HCT116 (cell line): ENCODE data around the gene RTN4IP1. TPM values are rescaled to one million over a fixed set of nuclear protein-coding genes. Genes with fewer than 3 reads are reported as not detected.

Experiments used
- ATAC-seq: fragments of 200-7000 bp; cut with Tn5 transposase; 2 replicates; pipeline ENCODE4 v1.9.1; 2020; ENCODE audit warnings: mild to moderate bottlenecking, moderate library complexity
- BruUV-seq: library from RNA; stranded (reverse); fragments of 400-500 nt; replicated peaks from 2 replicates; lab custom pipeline; 2021; lab: Mats Ljungman, UMichigan
- CTCF ChIA-PET: fragments of 300-600 bp; sonication (Branson Sonifier 250); formaldehyde crosslinking; loops from one replicate; lab custom pipeline; 2021; ENCODE audit warnings: antibody characterized with exemption; lab: Charles Lee
- POLR2A ChIA-PET: fragments of 300-600, 350-600 bp; sonication (Branson Sonifier 250); formaldehyde crosslinking; loops from one replicate; lab custom pipeline; 2021; ENCODE audit warnings: antibody characterized with exemption; lab: Charles Lee
- RAD21 ChIA-PET, 2 experiments: fragments of 300-600 bp; sonication (Branson Sonifier 250); formaldehyde crosslinking; loops; one replicate each; lab custom pipeline; 2023; ENCODE audit warnings: low total read pairs in 2 of 2; ENCODE audit not compliant: uncharacterized antibody in 2 of 2, unreplicated experiment in 2 of 2, low non-redundant PET in 1 of 2; lab: Charles Lee
- DNase-seq: peaks from one replicate; pipeline ENCODE4 v3.0.0-alpha.2; 2010; ENCODE audit warnings: low read depth, low spot score
- H2AFZ ChIP-seq: fragments of 200-600 bp; shearing (Covaris generic), sonication (generic); 2 replicates; pipeline ENCODE4 v1.6.1; 2017; ENCODE audit warnings: low read depth, mixed run types, mixed read lengths, antibody characterized with exemption, low read length; ENCODE audit not compliant: poor library complexity, severe bottlenecking
- H3K27ac ChIP-seq: 2 replicates; pipeline ENCODE4 v1.5.1; 2012; ENCODE audit warnings: low read depth, low read length
- H3K27me3 ChIP-seq: fragments of 200-600 bp; sonication (generic); 2 replicates; pipeline ENCODE4 v1.6.1; 2016; ENCODE audit warnings: mixed run types, low read length, mixed read lengths; ENCODE audit not compliant: insufficient read depth
- H3K36me3 ChIP-seq, 2 experiments: fragments of 200-500 bp in 1 of 2; fragments of 200-600 bp in 1 of 2; sonication (Bioruptor generic) in 1 of 2; sonication (generic) in 1 of 2; 2 replicates each; pipeline versions ENCODE4 v1.5.1 to v1.6.1; 2014 to 2016; ENCODE audit warnings: low read length in 2 of 2, inconsistent platforms in 1 of 2, mixed read lengths in 1 of 2, mixed run types in 1 of 2; ENCODE audit not compliant: insufficient read depth in 2 of 2, control insufficient read depth in 1 of 2
- H3K4me1 ChIP-seq, 2 experiments: fragments of 200-600 bp in 1 of 2; sonication (generic) in 1 of 2; 2 replicates each; pipeline versions ENCODE4 v1.5.1 to v1.6.1; 2012 to 2017; ENCODE audit warnings: low read length in 2 of 2, inconsistent platforms in 1 of 2, mild to moderate bottlenecking in 1 of 2, mixed read lengths in 1 of 2, mixed run types in 1 of 2, moderate library complexity in 1 of 2; ENCODE audit not compliant: insufficient read depth in 2 of 2, control insufficient read depth in 1 of 2
- H3K4me2 ChIP-seq: fragments of 200-600 bp; sonication (generic); 2 replicates; pipeline ENCODE4 v1.6.1; 2017; ENCODE audit warnings: mixed run types, low read length, mixed read lengths
- H3K4me3 ChIP-seq, 2 experiments: fragments of 200-600 bp in 1 of 2; sonication (generic) in 1 of 2; replicated peaks in 1 of 2; 2 replicates each; pipeline ENCODE4 v1.5.1; 2011 to 2016; ENCODE audit warnings: low read length in 2 of 2, control low read depth in 1 of 2, low read depth in 1 of 2, mild to moderate bottlenecking in 1 of 2, mixed read lengths in 1 of 2, mixed run types in 1 of 2
- H3K79me2 ChIP-seq: fragments of 200-600 bp; sonication (generic); 2 replicates; pipeline ENCODE4 v1.6.1; 2017; ENCODE audit warnings: mild to moderate bottlenecking, mixed run types, low read length, moderate library complexity, mixed read lengths; ENCODE audit not compliant: insufficient read depth
- H3K9ac ChIP-seq: fragments of 200-600 bp; sonication (generic); 2 replicates; pipeline ENCODE4 v1.6.1; 2016; ENCODE audit warnings: low read length, mixed read lengths
- H3K9me2 ChIP-seq: fragments of 200-600 bp; sonication (generic), shearing (Covaris generic); 2 replicates; pipeline ENCODE4 v1.6.1; 2017; ENCODE audit warnings: mixed run types, mild to moderate bottlenecking, moderate library complexity; ENCODE audit not compliant: insufficient read depth
- H3K9me3 ChIP-seq, 2 experiments: fragments of 200-500 bp in 1 of 2; fragments of 200-600 bp in 1 of 2; sonication (Bioruptor generic) in 1 of 2; sonication (generic) in 1 of 2; 2 replicates each; pipeline ENCODE4 v1.6.1; 2014 to 2017; ENCODE audit warnings: low read length in 2 of 2, mixed read lengths in 2 of 2, inconsistent platforms in 1 of 2, low read depth in 1 of 2, mild to moderate bottlenecking in 1 of 2, mixed run types in 1 of 2, moderate library complexity in 1 of 2; ENCODE audit not compliant: control insufficient read depth in 1 of 2, insufficient read depth in 1 of 2
- H4K20me1 ChIP-seq: fragments of 200-600 bp; sonication (generic), shearing (Covaris generic); 2 replicates; pipeline ENCODE4 v1.6.1; 2017; ENCODE audit warnings: mixed run types, mild to moderate bottlenecking, moderate library complexity; ENCODE audit not compliant: insufficient read depth
- CBX3 ChIP-seq: IDR thresholded peaks from 2 replicates; pipeline ENCODE4 v1.6.1; 2012; ENCODE audit warnings: low read depth
- CEBPB ChIP-seq: IDR thresholded peaks from 2 replicates; pipeline ENCODE4 v1.6.1; 2012; ENCODE audit warnings: low read depth
- EGR1 ChIP-seq: IDR thresholded peaks from 2 replicates; pipeline ENCODE4 v1.6.1; 2012; ENCODE audit warnings: low read depth
- ELF1 ChIP-seq: IDR thresholded peaks from 2 replicates; pipeline ENCODE4 v1.6.1; 2012; ENCODE audit warnings: low read depth, borderline replicate concordance
- EZH2 ChIP-seq: fragments of 200-600 bp; sonication (generic); IDR thresholded peaks from 2 replicates; pipeline ENCODE4 v1.6.1; 2017; ENCODE audit warnings: antibody characterized with exemption, mixed run types
- EZH2phosphoT487 ChIP-seq: fragments of 200-600 bp; IDR thresholded peaks from 2 replicates; pipeline ENCODE4 v1.6.1; 2018; ENCODE audit warnings: antibody characterized with exemption, borderline replicate concordance
- JUND ChIP-seq: IDR thresholded peaks from 2 replicates; pipeline ENCODE4 v1.6.1; 2012
- POLR2A ChIP-seq: IDR thresholded peaks from 2 replicates; pipeline ENCODE4 v1.7.0; 2011; ENCODE audit warnings: borderline replicate concordance; ENCODE audit not compliant: insufficient read depth, insufficient read length; ENCODE audit errors: extremely low read depth
- RAD21 ChIP-seq: IDR thresholded peaks from 2 replicates; pipeline ENCODE4 v1.6.1; 2012; ENCODE audit warnings: low read depth, mild to moderate bottlenecking
- REST ChIP-seq: IDR thresholded peaks from 2 replicates; pipeline ENCODE4 v1.6.1; 2012; ENCODE audit warnings: low read depth
- SIN3A ChIP-seq: IDR thresholded peaks from 2 replicates; pipeline ENCODE4 v1.6.1; 2012; ENCODE audit warnings: low read depth
- SP1 ChIP-seq: IDR thresholded peaks from 2 replicates; pipeline ENCODE4 v1.6.1; 2012; ENCODE audit warnings: low read depth
- TCF7L2 ChIP-seq: IDR thresholded peaks from 2 replicates; pipeline ENCODE4 v1.7.0; 2011; ENCODE audit warnings: borderline replicate concordance, inconsistent platforms; ENCODE audit not compliant: insufficient read depth, insufficient read length; ENCODE audit errors: extremely low read depth
- YY1 ChIP-seq: IDR thresholded peaks from 2 replicates; pipeline ENCODE4 v1.6.1; 2011; ENCODE audit warnings: low read length, low read depth, moderate library complexity, mild to moderate bottlenecking; ENCODE audit not compliant: insufficient replicate concordance; ENCODE audit errors: extremely low read depth
- ZBTB33 ChIP-seq: IDR thresholded peaks from 2 replicates; pipeline ENCODE4 v1.6.1; 2011; ENCODE audit warnings: mild to moderate bottlenecking, low read length, moderate library complexity; ENCODE audit not compliant: insufficient replicate concordance; ENCODE audit errors: extremely low read depth
- ZFX ChIP-seq: fragments of 450-650 bp; IDR thresholded peaks from 2 replicates; pipeline ENCODE4 v1.6.1; 2017
- ZNF274 ChIP-seq: fragments of 200-500 bp; sonication (Bioruptor generic); IDR thresholded peaks from 2 replicates; pipeline ENCODE4 v1.6.1; 2014; ENCODE audit warnings: mild to moderate bottlenecking, low read depth, low read length, inconsistent platforms
- intact Hi-C: fragments of 100-400 bp; cut with micrococcal nuclease; formaldehyde crosslinking; loops from 2 replicates; pipeline ENCODE4 v1.10.0; 2022
- total RNA-seq: library from RNA; stranded (reverse); gene quantifications from one replicate; pipeline ENCODE4 v1.2.1, GENCODE V29; 2021; ENCODE audit not compliant: unreplicated experiment
- TF ChIP-seq, protein P1 (sequence below), 3 experiments: fragments of 200-600 bp in 1 of 3; sonication (generic) in 1 of 3; IDR thresholded peaks in 2 of 3; conservative IDR thresholded peaks in 1 of 3; 2 replicates each; pipeline ENCODE4 v1.5.1; 2012 to 2017; ENCODE audit warnings: low read depth in 2 of 3, low read length in 2 of 3, antibody characterized with exemption in 1 of 3, borderline replicate concordance in 1 of 3, control low read depth in 1 of 3, mild to moderate bottlenecking in 1 of 3, mixed read lengths in 1 of 3, mixed run types in 1 of 3, moderate library complexity in 1 of 3; ENCODE audit not compliant: insufficient read depth in 1 of 3
- TF ChIP-seq, protein P2 (sequence below): IDR thresholded peaks from 2 replicates; pipeline ENCODE4 v1.6.1; 2012
- TF ChIP-seq, protein P3 (sequence below): IDR thresholded peaks from 2 replicates; pipeline ENCODE4 v1.6.1; 2012

RTN4IP1 gene
- total RNA-seq, 1 experiment from 2014 or later, result 9.1 TPM

- no peaks in the 10 kb centered on the region for H4K20me1 ChIP-seq
- ChIA-PET RAD21 (no interaction called here), CTCF (interaction anchor here (0.6 kb wide), 1 partner anchor 19 kb away, joined by 6 read pairs; no protein-coding TSS in a partner anchor), POLR2A (no interaction called here)
- intact Hi-C loops, result no loop called here
- no peak overlapping the region for H3K9ac ChIP-seq
- BruUV-seq, result no TSS peak
- no peak overlapping the region for H2AFZ ChIP-seq
- no peaks in the 10 kb centered on the region for H3K36me3 ChIP-seq
- TF ChIP-seq CBX3, result no peak
- no peak for TF ChIP-seq ZNF274
- TF ChIP-seq, protein P1, sequence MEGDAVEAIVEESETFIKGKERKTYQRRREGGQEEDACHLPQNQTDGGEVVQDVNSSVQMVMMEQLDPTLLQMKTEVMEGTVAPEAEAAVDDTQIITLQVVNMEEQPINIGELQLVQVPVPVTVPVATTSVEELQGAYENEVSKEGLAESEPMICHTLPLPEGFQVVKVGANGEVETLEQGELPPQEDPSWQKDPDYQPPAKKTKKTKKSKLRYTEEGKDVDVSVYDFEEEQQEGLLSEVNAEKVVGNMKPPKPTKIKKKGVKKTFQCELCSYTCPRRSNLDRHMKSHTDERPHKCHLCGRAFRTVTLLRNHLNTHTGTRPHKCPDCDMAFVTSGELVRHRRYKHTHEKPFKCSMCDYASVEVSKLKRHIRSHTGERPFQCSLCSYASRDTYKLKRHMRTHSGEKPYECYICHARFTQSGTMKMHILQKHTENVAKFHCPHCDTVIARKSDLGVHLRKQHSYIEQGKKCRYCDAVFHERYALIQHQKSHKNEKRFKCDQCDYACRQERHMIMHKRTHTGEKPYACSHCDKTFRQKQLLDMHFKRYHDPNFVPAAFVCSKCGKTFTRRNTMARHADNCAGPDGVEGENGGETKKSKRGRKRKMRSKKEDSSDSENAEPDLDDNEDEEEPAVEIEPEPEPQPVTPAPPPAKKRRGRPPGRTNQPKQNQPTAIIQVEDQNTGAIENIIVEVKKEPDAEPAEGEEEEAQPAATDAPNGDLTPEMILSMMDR (IDR thresholded peaks at IDR 0.05 in 2 of 3, conservative IDR thresholded peaks at IDR 0.05 in 1 of 3; ENCODE audit: borderline replicate concordance in 1 of 3, insufficient read depth in 1 of 3, low read depth in 2 of 3, low read length in 2 of 3), result no peak
- TF ChIP-seq, protein P2, sequence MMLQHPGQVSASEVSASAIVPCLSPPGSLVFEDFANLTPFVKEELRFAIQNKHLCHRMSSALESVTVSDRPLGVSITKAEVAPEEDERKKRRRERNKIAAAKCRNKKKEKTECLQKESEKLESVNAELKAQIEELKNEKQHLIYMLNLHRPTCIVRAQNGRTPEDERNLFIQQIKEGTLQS, result no peak
- TF ChIP-seq CEBPB, result no peak
- TF ChIP-seq EZH2phosphoT487, result no peak
- no peak for TF ChIP-seq RAD21
- no peak for TF ChIP-seq ELF1
- no peak for TF ChIP-seq EGR1
- no peak for TF ChIP-seq POLR2A
- no peak for TF ChIP-seq EZH2
- TF ChIP-seq SIN3A, result no peak
- TF ChIP-seq ZBTB33, result no peak
- TF ChIP-seq ZFX, result no peak
- no peak for TF ChIP-seq TCF7L2
- TF ChIP-seq YY1, result no peak
- TF ChIP-seq SP1, result no peak
- TF ChIP-seq REST, result no peak
- TF ChIP-seq, protein P3, sequence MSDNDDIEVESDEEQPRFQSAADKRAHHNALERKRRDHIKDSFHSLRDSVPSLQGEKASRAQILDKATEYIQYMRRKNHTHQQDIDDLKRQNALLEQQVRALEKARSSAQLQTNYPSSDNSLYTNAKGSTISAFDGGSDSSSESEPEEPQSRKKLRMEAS, result no peak
- TF ChIP-seq JUND, result no peak
- H3K4me2 ChIP-seq, result peak overlapping the region; percentile 69; the same call in 1 of the 2 replicates
- H3K4me3 ChIP-seq, result no peak overlapping the region
- no peak overlapping the region for H3K27ac ChIP-seq
- peaks cover 9 to 42% of the 10 kb centered on the region in 2 experiments for H3K4me1 ChIP-seq
- ATAC-seq, result no peak
- no peaks in the 10 kb centered on the region for H3K9me3 ChIP-seq
- no peaks in the 10 kb centered on the region for H3K27me3 ChIP-seq
- no peaks in the 10 kb centered on the region; the same call in 1 of the 2 replicates for H3K9me2 ChIP-seq
- no peak for DNase-seq
- H3K79me2 ChIP-seq, result no peaks in the 10 kb centered on the region
Measured at GRCh38 chr6:106525882-106526275, 103.4 kb downstream of the RTN4IP1 start.
